Measurements from ENCODE around the gene DUS1L.

DNA sequence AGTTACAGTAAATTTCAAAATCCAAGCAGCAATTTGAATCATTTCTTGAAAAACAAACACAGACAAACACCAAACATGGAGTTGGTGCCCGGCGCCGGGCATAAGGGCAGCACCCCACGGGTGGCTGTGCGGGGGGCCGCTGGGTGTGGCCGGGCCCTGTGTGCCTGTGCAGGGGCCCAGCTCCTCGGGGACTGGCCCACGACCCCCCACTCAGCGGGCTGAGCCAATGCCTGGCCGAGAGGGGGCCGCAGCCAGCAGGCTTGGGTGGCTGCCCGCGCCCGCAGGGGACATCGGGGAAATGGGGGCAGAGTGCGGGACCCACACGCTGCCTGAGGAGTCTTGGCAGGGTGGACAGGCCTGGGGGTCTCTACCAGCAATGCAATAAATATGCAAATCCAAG is 12.8 kb upstream of the DUS1L start:
- TF ChIP-seq, protein P1, sequence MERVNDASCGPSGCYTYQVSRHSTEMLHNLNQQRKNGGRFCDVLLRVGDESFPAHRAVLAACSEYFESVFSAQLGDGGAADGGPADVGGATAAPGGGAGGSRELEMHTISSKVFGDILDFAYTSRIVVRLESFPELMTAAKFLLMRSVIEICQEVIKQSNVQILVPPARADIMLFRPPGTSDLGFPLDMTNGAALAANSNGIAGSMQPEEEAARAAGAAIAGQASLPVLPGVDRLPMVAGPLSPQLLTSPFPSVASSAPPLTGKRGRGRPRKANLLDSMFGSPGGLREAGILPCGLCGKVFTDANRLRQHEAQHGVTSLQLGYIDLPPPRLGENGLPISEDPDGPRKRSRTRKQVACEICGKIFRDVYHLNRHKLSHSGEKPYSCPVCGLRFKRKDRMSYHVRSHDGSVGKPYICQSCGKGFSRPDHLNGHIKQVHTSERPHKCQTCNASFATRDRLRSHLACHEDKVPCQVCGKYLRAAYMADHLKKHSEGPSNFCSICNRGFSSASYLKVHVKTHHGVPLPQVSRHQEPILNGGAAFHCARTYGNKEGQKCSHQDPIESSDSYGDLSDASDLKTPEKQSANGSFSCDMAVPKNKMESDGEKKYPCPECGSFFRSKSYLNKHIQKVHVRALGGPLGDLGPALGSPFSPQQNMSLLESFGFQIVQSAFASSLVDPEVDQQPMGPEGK (CRISPR knock-in tag; IDR thresholded peaks at IDR 0.05; ENCODE audit: borderline replicate concordance), result no peak
- TF ChIP-seq ZC3H10 (CRISPR knock-in tag; IDR thresholded peaks at IDR 0.05), result no peak
- TF ChIP-seq BACH2 (CRISPR knock-in tag; IDR thresholded peaks at IDR 0.05; ENCODE audit: borderline replicate concordance), result no peak
- TF ChIP-seq ZFP30 (CRISPR knock-in tag; IDR thresholded peaks at IDR 0.05), result no peak
- TF ChIP-seq RARB (CRISPR knock-in tag; IDR thresholded peaks at IDR 0.05), result no peak
- TF ChIP-seq, protein P2, sequence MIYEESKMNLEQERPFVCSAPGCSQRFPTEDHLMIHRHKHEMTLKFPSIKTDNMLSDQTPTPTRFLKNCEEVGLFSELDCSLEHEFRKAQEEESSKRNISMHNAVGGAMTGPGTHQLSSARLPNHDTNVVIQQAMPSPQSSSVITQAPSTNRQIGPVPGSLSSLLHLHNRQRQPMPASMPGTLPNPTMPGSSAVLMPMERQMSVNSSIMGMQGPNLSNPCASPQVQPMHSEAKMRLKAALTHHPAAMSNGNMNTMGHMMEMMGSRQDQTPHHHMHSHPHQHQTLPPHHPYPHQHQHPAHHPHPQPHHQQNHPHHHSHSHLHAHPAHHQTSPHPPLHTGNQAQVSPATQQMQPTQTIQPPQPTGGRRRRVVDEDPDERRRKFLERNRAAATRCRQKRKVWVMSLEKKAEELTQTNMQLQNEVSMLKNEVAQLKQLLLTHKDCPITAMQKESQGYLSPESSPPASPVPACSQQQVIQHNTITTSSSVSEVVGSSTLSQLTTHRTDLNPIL (CRISPR knock-in tag; IDR thresholded peaks at IDR 0.05; ENCODE audit: low read depth), result no peak
- no peak for TF ChIP-seq TOX (CRISPR knock-in tag; IDR thresholded peaks at IDR 0.05; ENCODE audit: borderline replicate concordance)
- no peak for TF ChIP-seq ARNTL (CRISPR knock-in tag; IDR thresholded peaks at IDR 0.05; ENCODE audit: borderline replicate concordance, low read depth)
- TF ChIP-seq ZFP3 (CRISPR knock-in tag; IDR thresholded peaks at IDR 0.05), result no peak
- no peak for TF ChIP-seq ESRRG (CRISPR knock-in tag; IDR thresholded peaks at IDR 0.05)
- TF ChIP-seq, protein P3, sequence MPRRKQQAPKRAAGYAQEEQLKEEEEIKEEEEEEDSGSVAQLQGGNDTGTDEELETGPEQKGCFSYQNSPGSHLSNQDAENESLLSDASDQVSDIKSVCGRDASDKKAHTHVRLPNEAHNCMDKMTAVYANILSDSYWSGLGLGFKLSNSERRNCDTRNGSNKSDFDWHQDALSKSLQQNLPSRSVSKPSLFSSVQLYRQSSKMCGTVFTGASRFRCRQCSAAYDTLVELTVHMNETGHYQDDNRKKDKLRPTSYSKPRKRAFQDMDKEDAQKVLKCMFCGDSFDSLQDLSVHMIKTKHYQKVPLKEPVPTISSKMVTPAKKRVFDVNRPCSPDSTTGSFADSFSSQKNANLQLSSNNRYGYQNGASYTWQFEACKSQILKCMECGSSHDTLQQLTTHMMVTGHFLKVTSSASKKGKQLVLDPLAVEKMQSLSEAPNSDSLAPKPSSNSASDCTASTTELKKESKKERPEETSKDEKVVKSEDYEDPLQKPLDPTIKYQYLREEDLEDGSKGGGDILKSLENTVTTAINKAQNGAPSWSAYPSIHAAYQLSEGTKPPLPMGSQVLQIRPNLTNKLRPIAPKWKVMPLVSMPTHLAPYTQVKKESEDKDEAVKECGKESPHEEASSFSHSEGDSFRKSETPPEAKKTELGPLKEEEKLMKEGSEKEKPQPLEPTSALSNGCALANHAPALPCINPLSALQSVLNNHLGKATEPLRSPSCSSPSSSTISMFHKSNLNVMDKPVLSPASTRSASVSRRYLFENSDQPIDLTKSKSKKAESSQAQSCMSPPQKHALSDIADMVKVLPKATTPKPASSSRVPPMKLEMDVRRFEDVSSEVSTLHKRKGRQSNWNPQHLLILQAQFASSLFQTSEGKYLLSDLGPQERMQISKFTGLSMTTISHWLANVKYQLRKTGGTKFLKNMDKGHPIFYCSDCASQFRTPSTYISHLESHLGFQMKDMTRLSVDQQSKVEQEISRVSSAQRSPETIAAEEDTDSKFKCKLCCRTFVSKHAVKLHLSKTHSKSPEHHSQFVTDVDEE (CRISPR knock-in tag; IDR thresholded peaks at IDR 0.05), result no peak
- no peak for TF ChIP-seq GLIS3 (CRISPR knock-in tag; IDR thresholded peaks at IDR 0.05)
